IMR-90 (cell line): ENCODE data around the gene ADRA2C. TPM values are rescaled to one million over a fixed set of nuclear protein-coding genes. Genes with fewer than 3 reads are reported as not detected.

Experiments
- ATAC-seq: fragments of 200-7000 bp; cut with Tn5 transposase; 2 replicates; pipeline ENCODE4 v1.9.1; 2020; ENCODE audit warnings: low read depth, mild to moderate bottlenecking, moderate library complexity
- BruUV-seq: library from RNA; stranded (reverse); fragments of 400-500 nt; replicated peaks from 2 replicates; lab custom pipeline; 2021; lab: Mats Ljungman, UMichigan
- CTCF ChIA-PET: fragments of 300-600 bp; formaldehyde crosslinking; extraction: SDS; loops from one replicate; lab custom pipeline; 2021; ENCODE audit warnings: antibody characterized with exemption; lab: Yijun Ruan, JAX
- POLR2A ChIA-PET: fragments of 300-600 bp; sonication (Branson Sonifier 250); formaldehyde crosslinking; loops from one replicate; lab custom pipeline; 2022; ENCODE audit warnings: antibody characterized with exemption; ENCODE audit not compliant: unreplicated experiment; lab: Charles Lee
- DNase-seq: peaks from one replicate; pipeline ENCODE4 v3.0.0; 2013
- H2AFZ ChIP-seq: replicated peaks from 2 replicates; pipeline ENCODE3; 2013; ENCODE audit warnings: low read length, mild to moderate bottlenecking; ENCODE audit not compliant: poor library complexity
- H2AK5ac ChIP-seq: 2 replicates; pipeline ENCODE4 v1.6.1; 2013; ENCODE audit warnings: low read depth, low read length, inconsistent platforms
- H2AK9ac ChIP-seq: replicated peaks from 2 replicates; pipeline ENCODE3; 2013; ENCODE audit warnings: mild to moderate bottlenecking, low read depth, low read length, moderate library complexity; ENCODE audit not compliant: poor library complexity
- H2BK120ac ChIP-seq: 2 replicates; pipeline ENCODE4 v1.6.1; 2013; ENCODE audit warnings: low read depth, low read length, inconsistent platforms
- H2BK15ac ChIP-seq: 3 replicates; pipeline ENCODE4 v1.6.1; 2013; ENCODE audit warnings: low read depth, low read length, inconsistent platforms
- H2BK20ac ChIP-seq: 2 replicates; pipeline ENCODE4 v1.6.1; 2013; ENCODE audit warnings: low read depth, mild to moderate bottlenecking, inconsistent platforms, low read length, moderate library complexity
- H2BK5ac ChIP-seq: 2 replicates; pipeline ENCODE4 v1.6.1; 2013; ENCODE audit warnings: mild to moderate bottlenecking, low read depth, low read length, inconsistent platforms; ENCODE audit not compliant: poor library complexity, severe bottlenecking
- H3K14ac ChIP-seq: replicated peaks from 2 replicates; pipeline ENCODE4 v1.6.1; 2013; ENCODE audit warnings: low read depth, low read length, inconsistent platforms
- H3K18ac ChIP-seq: 2 replicates; pipeline ENCODE4 v1.6.1; 2013; ENCODE audit warnings: low read depth, low read length, control low read depth
- H3K23ac ChIP-seq: 2 replicates; pipeline ENCODE4 v1.6.1; 2013; ENCODE audit warnings: low read depth, low read length, inconsistent platforms
- H3K27ac ChIP-seq: 2 replicates; pipeline ENCODE4 v1.5.1; 2013; ENCODE audit warnings: mild to moderate bottlenecking, control low read depth, low read length; ENCODE audit not compliant: insufficient read depth
- H3K27me3 ChIP-seq: 2 replicates; pipeline ENCODE4 v1.6.1; 2013; ENCODE audit warnings: low read length; ENCODE audit not compliant: control insufficient read depth, insufficient read depth
- H3K36me3 ChIP-seq: 2 replicates; pipeline ENCODE4 v1.6.1; 2013; ENCODE audit warnings: low read length, mixed read lengths; ENCODE audit not compliant: control insufficient read depth, insufficient read depth
- H3K4ac ChIP-seq: 2 replicates; pipeline ENCODE4 v1.6.1; 2013; ENCODE audit warnings: low read depth, low read length, inconsistent platforms
- H3K4me1 ChIP-seq: 2 replicates; pipeline ENCODE4 v1.6.1; 2013; ENCODE audit warnings: low read length, mixed read lengths; ENCODE audit not compliant: control insufficient read depth, insufficient read depth
- H3K4me2 ChIP-seq: 2 replicates; pipeline ENCODE4 v1.6.1; 2013; ENCODE audit warnings: low read depth, mild to moderate bottlenecking, control low read depth, low read length, moderate library complexity
- H3K4me3 ChIP-seq: 2 replicates; pipeline ENCODE4 v1.5.1; 2013; ENCODE audit warnings: low read depth, mild to moderate bottlenecking, control low read depth, low read length, moderate library complexity; ENCODE audit not compliant: insufficient read depth
- H3K56ac ChIP-seq: 2 replicates; pipeline ENCODE4 v1.6.1; 2013; ENCODE audit warnings: low read length, inconsistent platforms; ENCODE audit not compliant: insufficient read depth; ENCODE audit errors: extremely low read depth
- H3K79me1 ChIP-seq, 2 experiments: 2 replicates each; pipeline ENCODE4 v1.6.1; 2013; ENCODE audit warnings: low read length in 2 of 2, inconsistent platforms in 1 of 2, low read depth in 1 of 2
- H3K9ac ChIP-seq: 2 replicates; pipeline ENCODE4 v1.6.1; 2013; ENCODE audit warnings: low read depth, low read length, control low read depth
- H3K9me1 ChIP-seq: 2 replicates; pipeline ENCODE4 v1.6.1; 2013; ENCODE audit warnings: low read length, inconsistent platforms; ENCODE audit not compliant: insufficient read depth
- H3K9me3 ChIP-seq: 2 replicates; pipeline ENCODE4 v1.6.1; 2013; ENCODE audit warnings: low read length; ENCODE audit not compliant: control insufficient read depth, insufficient read depth
- H4K20me1 ChIP-seq: 2 replicates; pipeline ENCODE4 v1.6.1; 2013; ENCODE audit warnings: low read length, inconsistent platforms; ENCODE audit not compliant: insufficient read depth
- H4K5ac ChIP-seq: 2 replicates; pipeline ENCODE4 v1.6.1; 2013; ENCODE audit warnings: mild to moderate bottlenecking, low read depth, low read length, control low read depth
- H4K8ac ChIP-seq, 2 experiments: 2 replicates each; pipeline ENCODE4 v1.6.1; 2013; ENCODE audit warnings: low read depth in 2 of 2, low read length in 2 of 2, control low read depth in 1 of 2, inconsistent platforms in 1 of 2
- H4K91ac ChIP-seq: 2 replicates; pipeline ENCODE4 v1.6.1; 2013; ENCODE audit warnings: low read depth, low read length, inconsistent platforms; ENCODE audit not compliant: insufficient read depth
- BHLHE40 ChIP-seq: fragments of 150-350 bp; IDR thresholded peaks from 2 replicates; pipeline ENCODE4 v1.6.1; 2016; ENCODE audit warnings: mild to moderate bottlenecking, low read depth, low read length
- CEBPB ChIP-seq: IDR thresholded peaks from 2 replicates; pipeline ENCODE4 v1.6.1; 2012; ENCODE audit warnings: low read depth, low read length, improper control_type of control experiment
- CHD1 ChIP-seq: IDR thresholded peaks from 2 replicates; pipeline ENCODE4 v1.6.1; 2012; ENCODE audit warnings: low read depth, low read length, improper control_type of control experiment
- CTCF ChIP-seq: conservative IDR thresholded peaks from 2 replicates; pipeline ENCODE4 v1.5.1; 2012; ENCODE audit warnings: mild to moderate bottlenecking, low read depth, low read length, improper control_type of control experiment
- ELK1 ChIP-seq: fragments of 150-350 bp; IDR thresholded peaks from 2 replicates; pipeline ENCODE4 v1.6.1; 2016; ENCODE audit warnings: low read depth, mild to moderate bottlenecking, low read length, moderate library complexity, borderline replicate concordance
- FOS ChIP-seq: fragments of 150-350 bp; IDR thresholded peaks from 2 replicates; pipeline ENCODE4 v1.6.1; 2016; ENCODE audit warnings: low read depth, low read length
- MAFK ChIP-seq: IDR thresholded peaks from 2 replicates; pipeline ENCODE4 v1.6.1; 2012; ENCODE audit warnings: low read depth, low read length, improper control_type of control experiment
- MAZ ChIP-seq: IDR thresholded peaks from 2 replicates; pipeline ENCODE4 v1.6.1; 2012; ENCODE audit warnings: low read depth, mild to moderate bottlenecking, low read length, improper control_type of control experiment, moderate library complexity, borderline replicate concordance
- MXI1 ChIP-seq: IDR thresholded peaks from 2 replicates; pipeline ENCODE4 v1.6.1; 2012; ENCODE audit warnings: low read depth, mild to moderate bottlenecking, low read length, moderate library complexity, borderline replicate concordance
- NFE2L2 ChIP-seq: fragments of 150-350 bp; IDR thresholded peaks from 2 replicates; pipeline ENCODE4 v1.6.1; 2016; ENCODE audit warnings: low read depth, mild to moderate bottlenecking, low read length
- POLR2A ChIP-seq: IDR thresholded peaks from 2 replicates; pipeline ENCODE4 v1.6.1; 2012; ENCODE audit warnings: mild to moderate bottlenecking, low read depth, low read length
- RAD21 ChIP-seq: IDR thresholded peaks from 2 replicates; pipeline ENCODE4 v1.6.1; 2012; ENCODE audit warnings: low read length, improper control_type of control experiment
- RCOR1 ChIP-seq: IDR thresholded peaks from 2 replicates; pipeline ENCODE4 v1.6.1; 2012; ENCODE audit warnings: mild to moderate bottlenecking, low read length, improper control_type of control experiment; ENCODE audit not compliant: insufficient replicate concordance
- RFX5 ChIP-seq: IDR thresholded peaks from 2 replicates; pipeline ENCODE4 v1.8.0; 2012; ENCODE audit warnings: low read depth, mild to moderate bottlenecking, low read length, moderate library complexity
- SMC3 ChIP-seq: fragments of 150-350 bp; IDR thresholded peaks from 2 replicates; pipeline ENCODE4 v1.6.1; 2016; ENCODE audit warnings: low read depth, mild to moderate bottlenecking, antibody characterized with exemption, low read length, moderate library complexity
- USF2 ChIP-seq: fragments of 150-350 bp; IDR thresholded peaks from 2 replicates; pipeline ENCODE4 v1.6.1; 2017; ENCODE audit warnings: mild to moderate bottlenecking, antibody characterized with exemption, low read length, low read depth
- WGBS, 2 experiments: methylation state at CpG; one replicate each; pipeline versions ENCODE4 v1.1.5 to v1.1.7; 2013; ENCODE audit warnings: missing lambda C conversion rate in 2 of 2; ENCODE audit not compliant: insufficient read length in 1 of 2; ENCODE audit errors: extremely low coverage in 2 of 2; 5-methylcytosine and 5-hydroxymethylcytosine counted together
- dilution Hi-C: fragments of 300-500 bp; cut with HindIII; formaldehyde crosslinking; loops from one replicate; pipeline ENCODE4 v1.14.3; 2018; ENCODE audit warnings: low sequenced_read_pairs; ENCODE audit not compliant: unreplicated experiment
- in situ Hi-C: fragments of 300-500 bp; cut with MboI; formaldehyde crosslinking; loops from 3 replicates; pipeline ENCODE4 v1.14.3; 2019; ENCODE audit warnings: low sequenced_read_pairs, inconsistent platforms, mixed read lengths
- intact Hi-C: fragments of 100-400 bp; cut with micrococcal nuclease; formaldehyde crosslinking; loops from 2 replicates; pipeline ENCODE4 v1.10.0; 2022
- polyA plus RNA-seq, 3 experiments: library from polyadenylated mRNA; depleted of rRNA; stranded (reverse); fragments of >200 nt; gene quantifications; 2 replicates each; pipeline ENCODE4 v1.2.3, GENCODE V29; 2012; ENCODE audit warnings: low replicate concordance in 1 of 3
- total RNA-seq: library from RNA; depleted of rRNA; stranded (reverse); fragments of >200 nt; gene quantifications from 2 replicates; pipeline ENCODE4 v1.2.3, GENCODE V29; 2012

The ADRA2C gene
- total and polyA plus RNA-seq, 2 of the 4 experiments (the other 2 are of a cell fraction): under 0.01 to 0.14 TPM

DNA sequence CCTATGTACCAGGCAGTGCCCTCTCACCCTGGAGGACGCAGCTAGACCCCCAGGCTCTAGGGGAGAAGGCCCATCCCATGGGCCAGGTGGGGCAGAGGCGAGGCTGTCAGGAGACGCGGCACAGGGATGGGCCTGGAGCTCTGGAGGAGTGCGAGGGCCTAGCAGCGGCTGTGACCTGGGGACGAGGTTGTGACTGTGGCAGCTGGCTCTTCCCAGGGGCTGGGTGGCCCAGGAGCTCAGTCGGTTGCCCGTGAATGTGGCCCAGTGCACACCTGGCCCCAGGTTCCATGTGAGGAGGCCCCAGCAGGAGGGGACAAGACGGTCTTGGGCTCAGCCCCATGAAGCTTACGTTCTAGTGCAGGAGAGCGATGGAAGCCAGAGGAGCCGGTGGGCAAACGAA lies 31.0 kb upstream of the ADRA2C start:
- POLR2A ChIA-PET: no interaction called here

More for the DNA sequence above, 31.0 kb upstream of the ADRA2C start:
- Histone ChIP-seq H2AK9ac (no peak overlapping the region), H2BK120ac (no peak overlapping the region), H2AFZ (no peak overlapping the region), H2BK5ac (no peak overlapping the region), H3K56ac (no peak overlapping the region), H2BK20ac (no peak overlapping the region), H3K36me3 (no peaks in the 10 kb centered on the region), H3K4me1 (no peaks in the 10 kb centered on the region), H4K5ac (no peak overlapping the region), H3K18ac (no peak overlapping the region), H3K27me3 (peaks cover 38% of the 10 kb centered on the region), H2BK15ac (no peak overlapping the region), H4K91ac (no peak overlapping the region), H3K79me1 (no peaks in the 10 kb centered on the region), H3K4me2 (no peak overlapping the region), H2AK5ac (no peak overlapping the region), H3K4ac (no peak overlapping the region), H3K23ac (no peak overlapping the region), H3K27ac (no peak overlapping the region), H3K14ac (no peak overlapping the region), H4K20me1 (no peaks in the 10 kb centered on the region), H4K8ac (no peak overlapping the region), H3K9ac (no peak overlapping the region), H3K9me3 (peaks cover 3% of the 10 kb centered on the region), H3K9me1 (no peaks in the 10 kb centered on the region), H3K4me3 (no peak overlapping the region)
- ATAC-seq (no peak), DNase-seq (no peak)
- dilution Hi-C loops: no loop called here
- intact Hi-C loops: no loop called here
- in situ Hi-C loops: no loop called here
- TF ChIP-seq SMC3: no peak
- TF ChIP-seq ELK1: no peak
- no peak for TF ChIP-seq RCOR1
- no peak for TF ChIP-seq MAZ
- TF ChIP-seq FOS: no peak
- no peak for TF ChIP-seq CEBPB
- no peak for TF ChIP-seq BHLHE40
- TF ChIP-seq MAFK: no peak
- no peak for TF ChIP-seq USF2
- TF ChIP-seq RAD21: no peak
- no peak for TF ChIP-seq NFE2L2
- no peak for TF ChIP-seq POLR2A
- no peak for TF ChIP-seq CHD1
- no peak for TF ChIP-seq CTCF
- no peak for TF ChIP-seq RFX5
- TF ChIP-seq MXI1: no peak
- 55% methylated on average over 7 of the region's 14 CpGs; no CpG with 5 or more reads in 1 of the 2 experiments for WGBS, 2 experiments
- BruUV-seq: no TSS peak
- CTCF ChIA-PET: no interaction called here
